RPMI8226 (cell line): ENCODE data around the gene UGDH.
"Not testable (repeated sequence)": the region's sequence is repeated elsewhere in the genome, so short reads cannot be mapped to it uniquely, and the experiment has no call there.

ENCODE experiments used
- DNase-seq: peaks from one replicate; pipeline ENCODE4 v3.0.0-alpha.2; 2015

The UGDH gene

GRCh38 chr4:39527296-39528060 is at the start of gene UGDH:
UGDH (minus strand) TSS chr4:39527439; CDS start chr4:39521512, 5,927 bp downstream.
- peak; percentile 95 for DNase-seq

DNA sequence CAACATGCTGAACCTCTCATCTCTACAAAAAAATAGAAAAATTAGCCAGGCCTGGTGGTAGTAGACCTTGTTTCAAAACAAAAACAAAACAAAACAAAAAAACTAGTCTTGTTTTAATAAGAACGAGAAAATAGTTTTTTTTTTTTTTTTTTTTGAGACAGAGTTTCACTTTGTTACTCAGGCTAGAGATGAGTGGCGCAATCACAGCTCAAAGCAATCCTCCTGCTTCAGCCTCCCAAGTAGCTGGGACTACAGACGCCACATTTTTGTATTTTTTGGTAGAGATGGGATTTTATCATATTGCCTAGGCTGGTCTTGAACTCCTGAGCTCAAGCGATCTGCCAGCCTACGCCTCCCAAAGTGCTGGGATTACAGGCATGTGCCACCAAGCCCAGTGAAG is 47.7 kb upstream of the UGDH start:
- DNase-seq = no peak

DNA sequence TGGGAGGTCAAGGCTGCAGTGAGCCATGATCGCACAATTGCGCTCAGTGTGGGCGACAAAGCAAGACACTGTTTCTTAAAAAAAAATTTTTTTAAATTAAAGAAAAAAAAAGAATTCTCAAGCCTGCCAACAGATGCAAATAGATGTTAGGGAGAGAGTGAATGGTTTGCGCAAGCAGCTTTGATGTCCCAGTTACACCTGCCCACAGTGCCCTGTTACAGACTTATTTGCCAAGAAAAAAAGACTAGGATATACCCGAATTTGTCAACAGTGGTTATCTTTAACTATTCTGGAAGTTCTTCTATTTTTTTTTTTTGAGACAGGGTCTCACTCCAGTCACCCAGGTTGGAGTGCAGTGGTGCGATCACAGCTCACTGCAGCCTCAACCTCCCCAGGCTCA is 44.3 kb upstream of the UGDH start:
- no peak for DNase-seq

DNA sequence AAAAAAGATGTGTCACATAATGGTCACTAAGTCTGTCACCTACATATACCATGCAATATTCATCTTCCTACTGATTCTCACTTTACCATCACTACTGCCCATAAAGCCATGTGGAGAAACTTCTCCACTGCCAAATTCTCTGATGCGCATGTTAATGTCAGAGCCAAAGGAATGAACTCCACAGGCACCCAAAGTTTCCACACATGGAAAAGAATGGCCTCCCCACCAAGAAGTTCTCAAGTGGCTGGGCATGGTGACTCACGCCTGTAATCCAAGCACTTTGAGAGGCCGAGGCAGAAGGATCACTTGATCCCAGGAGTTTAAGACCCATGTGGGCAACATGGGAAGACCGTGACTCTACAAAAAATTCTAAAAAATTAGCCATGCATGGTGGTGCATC is 43.8 kb upstream of the UGDH start:
- no peak for DNase-seq

DNA sequence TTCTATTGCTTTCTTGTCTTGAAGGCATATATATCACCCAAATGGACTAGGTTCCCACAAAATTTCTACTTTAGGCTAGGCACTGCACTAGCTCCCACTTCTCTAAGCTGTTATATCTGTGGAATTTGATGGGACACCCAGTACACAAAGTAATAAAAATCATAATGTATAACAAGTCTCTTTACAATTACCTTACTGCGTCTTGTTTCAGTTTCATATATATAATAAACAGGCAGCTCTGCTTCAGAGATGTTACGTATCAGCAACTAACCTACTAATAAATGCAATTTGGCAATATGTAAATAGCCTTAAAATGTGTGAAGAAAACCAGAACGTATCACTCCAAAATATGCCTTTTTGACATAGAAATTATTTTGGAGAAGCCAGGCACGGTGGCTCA is 42.0 kb upstream of the UGDH start:
- DNase-seq = no peak

- DNase-seq = peak; percentile 29
These were observed 41.6 kb upstream of the UGDH start for GRCh38 chr4:39568805-39569204.

DNA sequence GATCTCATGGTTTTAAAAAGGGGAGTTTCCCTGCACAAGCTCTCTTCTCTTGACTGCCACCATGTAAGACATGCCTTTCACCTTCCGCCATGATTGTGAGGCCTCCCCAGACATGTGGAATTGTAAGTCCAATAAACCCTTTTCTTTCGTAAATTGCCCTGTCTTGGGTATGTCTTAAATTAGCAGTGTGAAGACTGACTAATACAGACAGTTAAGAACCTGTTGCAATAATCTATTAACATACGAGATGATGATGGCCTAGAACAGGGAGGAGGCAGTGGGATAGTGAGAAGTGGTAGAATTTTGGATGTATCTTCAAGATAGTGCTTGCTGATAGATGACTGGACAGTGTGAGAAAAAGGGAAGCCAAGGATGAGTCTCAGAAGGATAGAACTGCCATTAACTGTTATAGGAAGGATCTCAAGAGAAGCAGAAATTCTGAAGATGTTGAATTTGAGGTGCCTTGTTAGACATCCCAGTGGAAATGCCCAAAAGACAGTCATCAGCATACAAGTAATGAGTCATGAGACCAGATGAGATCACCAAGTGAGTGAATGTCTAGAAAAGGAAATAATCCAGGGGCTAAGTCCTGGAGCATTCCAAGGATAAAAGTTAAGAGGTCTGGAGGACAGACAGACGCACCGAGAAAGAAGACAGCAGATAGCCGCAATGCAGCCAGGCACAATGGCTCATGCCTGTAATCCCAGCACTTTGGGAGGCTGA is 38.8 kb upstream of the UGDH start:
- no peak for DNase-seq

GRCh38 chr4:39563346-39563847 is 36.2 kb upstream of the UGDH start:
- no peak for DNase-seq

- no peak for DNase-seq
These were observed 35.6 kb upstream of the UGDH start for GRCh38 chr4:39562792-39563191.

DNA sequence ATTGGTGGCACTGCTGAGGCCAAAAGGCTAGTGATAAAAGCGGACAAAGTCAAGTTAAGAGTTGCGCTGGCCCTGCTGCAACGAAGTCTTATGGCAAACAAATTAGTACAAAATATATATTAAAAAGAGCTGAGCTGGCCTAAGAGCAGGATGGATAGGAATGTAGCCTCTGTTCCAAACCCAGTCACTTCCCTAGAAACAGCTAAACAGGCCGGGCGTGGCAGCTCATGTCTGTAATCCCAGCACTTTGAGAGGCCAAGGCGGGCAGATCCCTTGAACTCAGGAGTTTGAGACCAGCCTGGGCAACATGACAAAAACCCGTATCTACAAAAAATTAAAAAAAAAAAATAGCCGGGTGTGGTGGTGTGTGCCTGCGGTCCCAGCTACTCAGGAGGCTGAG is 32.4 kb upstream of the UGDH start:
- no peak for DNase-seq

DNA sequence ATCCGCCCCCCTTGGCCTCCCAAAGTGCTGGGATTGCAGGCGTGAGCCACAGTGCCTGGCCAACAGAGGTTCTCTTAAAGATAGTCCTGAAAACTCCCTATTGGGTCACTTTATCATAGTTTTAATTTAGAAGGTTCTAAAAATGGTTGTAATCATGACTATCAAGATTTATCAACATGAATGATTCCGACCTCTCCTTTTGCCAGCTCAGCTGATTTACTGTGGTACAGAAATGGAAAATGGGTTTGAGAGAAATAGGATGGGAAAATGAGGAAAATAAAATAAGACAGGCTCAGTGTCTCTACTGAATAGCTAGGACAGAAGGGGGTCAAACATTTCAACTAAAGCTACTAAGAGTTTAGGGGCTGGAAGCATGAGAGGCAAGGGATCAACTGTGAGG is 28.2 kb upstream of the UGDH start:
- no peak for DNase-seq

DNA sequence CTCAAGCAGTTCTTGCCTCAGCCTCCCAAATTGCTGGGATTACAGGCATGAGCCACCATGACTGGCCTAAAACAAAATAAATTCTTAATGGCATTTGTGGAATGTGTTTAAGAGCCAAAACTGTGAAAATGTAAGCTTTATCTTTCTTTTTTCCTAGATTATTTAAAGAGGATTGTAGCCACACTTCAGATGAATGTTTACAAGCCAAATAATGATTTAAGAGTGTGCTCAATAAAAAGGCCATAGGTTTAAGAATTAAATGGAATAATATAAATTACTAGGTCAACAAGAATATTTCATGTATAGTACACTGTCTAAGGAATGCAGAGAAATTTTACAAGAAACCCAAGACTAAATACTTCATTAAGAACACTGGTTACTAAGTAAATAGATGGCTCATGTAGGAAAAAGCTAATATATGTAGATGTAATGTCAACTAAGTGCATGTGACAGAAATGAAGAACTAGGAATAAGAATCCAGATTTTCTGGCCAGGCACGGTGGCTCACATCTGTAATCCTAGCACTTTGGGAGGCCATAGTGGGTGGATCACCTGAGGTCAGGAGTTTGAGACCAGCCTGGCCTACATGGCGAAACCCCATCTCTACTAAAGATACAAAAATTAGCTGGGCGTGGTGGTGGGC is 21.3 kb upstream of the UGDH start:
- no peak for DNase-seq

- no peak for DNase-seq
These were observed 17.5 kb upstream of the UGDH start for GRCh38 chr4:39544580-39545315.

DNA sequence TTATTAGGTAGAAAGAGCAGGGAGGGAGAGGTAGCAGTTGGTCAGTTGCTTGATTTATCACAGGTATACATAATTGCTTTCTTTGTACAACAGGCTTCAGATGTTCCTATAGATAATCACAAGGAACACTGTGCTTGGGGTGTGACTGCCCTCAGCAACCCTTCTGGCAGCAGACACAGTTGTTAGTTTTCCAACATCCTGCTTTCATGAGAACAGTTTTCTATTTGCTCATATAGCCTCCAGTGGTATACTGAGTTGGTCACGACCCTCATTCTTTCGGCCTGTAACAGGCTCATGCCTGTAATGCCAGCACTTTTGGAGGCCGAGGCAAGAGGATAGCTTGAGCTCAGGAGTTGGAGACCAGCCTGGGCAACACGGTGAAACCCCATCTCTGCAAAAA is 16.8 kb upstream of the UGDH start:
- not testable (repeated sequence) for DNase-seq

DNA sequence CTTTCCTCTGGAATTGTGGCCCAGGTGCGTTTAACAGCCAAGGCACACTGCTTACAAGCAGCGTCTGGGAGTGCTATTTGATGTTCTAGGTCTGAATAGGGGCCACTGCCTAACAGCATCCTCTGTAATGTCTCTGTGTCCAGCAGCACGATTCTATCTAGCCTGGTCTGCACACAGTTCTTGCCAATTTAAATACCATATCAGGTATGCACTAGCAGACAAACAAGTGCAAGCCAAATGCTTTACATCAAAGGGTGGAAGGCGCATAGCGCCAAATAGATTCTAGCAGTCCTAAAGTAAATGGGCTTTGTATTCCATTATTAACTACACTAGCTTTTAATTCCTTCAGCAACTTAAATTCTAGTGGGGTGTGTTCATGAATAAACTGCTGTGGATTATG is 15.8 kb upstream of the UGDH start:
- DNase-seq = no peak

- DNase-seq = no peak
These were observed 15.4 kb upstream of the UGDH start for GRCh38 chr4:39542611-39543012.

DNA sequence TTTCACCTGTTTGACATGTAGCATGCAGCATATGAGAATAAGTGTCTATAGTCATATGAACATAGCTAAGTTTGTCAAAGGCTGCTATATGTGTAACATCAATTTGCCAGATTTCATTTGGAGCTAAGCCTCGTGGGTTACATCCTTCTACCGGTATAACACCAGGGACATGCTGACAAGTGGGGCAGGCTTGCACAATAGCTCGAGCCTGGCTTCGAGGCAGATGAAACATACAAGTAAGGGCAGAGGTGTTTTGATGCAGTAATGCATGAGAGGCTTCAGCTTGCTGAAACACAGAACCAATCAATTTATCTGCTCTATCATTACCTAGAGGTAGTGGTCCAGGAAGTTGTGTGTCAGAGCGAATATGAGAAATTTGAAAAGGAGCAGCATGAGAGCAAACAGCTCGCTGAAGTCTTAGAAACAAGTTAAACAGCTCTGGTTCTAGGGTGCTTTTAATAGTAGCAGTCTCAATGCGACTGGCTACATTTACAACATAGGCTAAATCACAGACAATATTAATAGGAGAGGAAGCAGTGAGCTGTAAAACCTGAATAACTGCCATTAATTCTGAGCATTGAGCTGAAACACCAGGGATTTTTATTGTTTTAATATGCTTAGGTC is 14.9 kb upstream of the UGDH start:
- no peak for DNase-seq

GRCh38 chr4:39539089-39539611 is 11.9 kb upstream of the UGDH start:
- no peak for DNase-seq

GRCh38 chr4:39533541-39533940 is 6.3 kb upstream of the UGDH start:
- DNase-seq = no peak

DNA sequence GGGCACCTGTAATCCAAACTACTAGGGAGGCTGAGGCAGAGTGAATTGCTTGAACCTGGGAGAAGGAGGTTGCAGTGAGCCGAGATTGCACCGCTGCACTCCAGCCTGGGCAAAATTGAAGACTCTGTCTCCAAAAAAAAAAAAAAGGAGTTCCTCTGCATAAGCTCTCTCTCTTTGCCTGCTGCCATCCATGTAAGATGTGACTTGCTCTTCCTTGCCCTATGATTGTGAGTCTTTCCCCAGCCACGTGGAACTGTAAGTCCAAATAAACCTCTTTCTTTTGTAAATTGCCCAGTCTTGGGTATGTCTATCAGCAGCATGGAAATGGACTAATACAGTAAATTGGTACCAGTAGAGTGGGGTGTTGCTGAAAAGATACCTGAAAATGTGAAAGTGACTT is 5.0 kb upstream of the UGDH start:
- not testable (repeated sequence) for DNase-seq

- no peak for DNase-seq
These were observed 3.4 kb upstream of the UGDH start for GRCh38 chr4:39530682-39531081.

DNA sequence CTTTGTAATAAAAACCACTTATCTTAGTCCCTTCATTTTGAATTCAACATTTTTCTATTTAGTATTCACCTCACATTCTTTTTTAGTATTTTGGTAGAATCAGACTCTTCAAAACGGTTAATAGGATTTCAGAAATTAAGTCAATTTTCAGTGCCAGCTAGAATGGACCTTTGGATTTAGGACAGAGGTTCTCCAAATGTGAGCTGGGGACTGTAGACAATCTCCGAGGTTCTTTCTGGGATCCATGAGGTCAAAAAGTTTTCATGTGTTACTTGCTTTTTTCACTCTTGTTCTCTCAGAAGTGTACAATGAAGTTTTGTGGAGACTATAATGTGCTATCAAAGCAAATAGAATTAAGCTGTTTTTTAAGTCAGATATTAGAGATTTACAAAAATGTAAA is 2.3 kb upstream of the UGDH start:
- no peak for DNase-seq
